Bronchial epithelial cell (primary cell): ENCODE results near the gene TOM1L2. TPM values are rescaled to one million over a fixed set of nuclear protein-coding genes. Genes with fewer than 3 reads are reported as not detected.
"Not testable (repeated sequence)": the region's sequence is repeated elsewhere in the genome, so short reads cannot be mapped to it uniquely, and the experiment has no call there.

Experiments used
- DNase-seq: peaks from one replicate; pipeline ENCODE4 v3.0.0-alpha.2; 2010; ENCODE audit warnings: low read depth
- FAIRE-seq: peaks from 2 replicates; lab custom pipeline; 2011; peaks lifted over from hg19 to GRCh38; lab: Jason Lieb, UNC
- H3K27me3 ChIP-seq: 2 replicates; pipeline ENCODE4 v1.5.1; 2011; ENCODE audit warnings: low read length; ENCODE audit not compliant: control insufficient read depth, insufficient read depth
- H3K36me3 ChIP-seq: 2 replicates; pipeline ENCODE4 v1.5.1; 2011; ENCODE audit warnings: low read length; ENCODE audit not compliant: control insufficient read depth, insufficient read depth
- H3K4me3 ChIP-seq: 2 replicates; pipeline ENCODE4 v1.5.1; 2011; ENCODE audit warnings: mild to moderate bottlenecking, low read depth, low read length, control low read depth
- CTCF ChIP-seq: IDR thresholded peaks from 2 replicates; pipeline ENCODE4 v1.5.1; 2011; ENCODE audit warnings: mild to moderate bottlenecking, moderate library complexity, low read length, control low read depth, inconsistent platforms; ENCODE audit not compliant: insufficient read depth, severe bottlenecking
- total RNA-seq: library from RNA; depleted of rRNA; stranded (reverse); fragments of >200 nt; gene quantifications from 2 replicates; pipeline ENCODE4 v1.2.1, GENCODE V29; 2014

TOM1L2 gene
- total RNA-seq, 1 donor from 2014 or later = 12.4 TPM

GRCh38 chr17:17941015-17941414 is 31.2 kb downstream of the TOM1L2 start:
- Histone ChIP-seq H3K36me3 (no peaks in the 10 kb centered on the region), H3K27me3 (no peaks in the 10 kb centered on the region), H3K4me3 (no peak overlapping the region)
- DNase-seq (no peak), FAIRE-seq (no peak)
- no peak for TF ChIP-seq CTCF

GRCh38 chr17:17940441-17940911 is 31.7 kb downstream of the TOM1L2 start:
- no peak for FAIRE-seq
- DNase-seq = no peak
- Histone ChIP-seq H3K27me3 (no peaks in the 10 kb centered on the region), H3K4me3 (no peak overlapping the region), H3K36me3 (no peaks in the 10 kb centered on the region)
- TF ChIP-seq CTCF = no peak

- not testable (repeated sequence) for DNase-seq, H3K4me3 ChIP-seq, H3K36me3 ChIP-seq, FAIRE-seq, H3K27me3 ChIP-seq
Measured at GRCh38 chr17:17939941-17940340, 32.3 kb downstream of the TOM1L2 start.

- Histone ChIP-seq H3K4me3 (no peak overlapping the region), H3K36me3 (no peaks in the 10 kb centered on the region), H3K27me3 (no peaks in the 10 kb centered on the region)
- FAIRE-seq = no peak
- no peak for TF ChIP-seq CTCF
- DNase-seq = peak; percentile 85
Measured at GRCh38 chr17:17938388-17939107, 33.7 kb downstream of the TOM1L2 start.

GRCh38 chr17:17937958-17938357 is 34.2 kb downstream of the TOM1L2 start:
- no peaks in the 10 kb centered on the region for H3K27me3 ChIP-seq
- DNase-seq = no peak
- H3K4me3 ChIP-seq = no peak overlapping the region
- TF ChIP-seq CTCF = no peak
- no peak for FAIRE-seq
- no peaks in the 10 kb centered on the region for H3K36me3 ChIP-seq

- no peaks in the 10 kb centered on the region for H3K36me3 ChIP-seq
- H3K27me3 ChIP-seq = no peaks in the 10 kb centered on the region
- H3K4me3 ChIP-seq = no peak overlapping the region
- FAIRE-seq = no peak
- no peak for DNase-seq
- TF ChIP-seq CTCF = no peak
Measured at GRCh38 chr17:17937201-17937853, 34.9 kb downstream of the TOM1L2 start.
